DMS79 treated with DMSO at 0.1 percent for 48 hours (cell line): ENCODE results near the gene NELFCD.
A peak's percentile ranks its signal among the peaks of the same experiment; 100 is the strongest.
"Not testable (repeated sequence)": the region's sequence is repeated elsewhere in the genome, so short reads cannot be mapped to it uniquely, and the experiment has no call there.

Experiments
- DNase-seq: peaks from one replicate; lab custom pipeline; 2025; lab: John Stamatoyannopoulos, UW

The NELFCD gene

DNA sequence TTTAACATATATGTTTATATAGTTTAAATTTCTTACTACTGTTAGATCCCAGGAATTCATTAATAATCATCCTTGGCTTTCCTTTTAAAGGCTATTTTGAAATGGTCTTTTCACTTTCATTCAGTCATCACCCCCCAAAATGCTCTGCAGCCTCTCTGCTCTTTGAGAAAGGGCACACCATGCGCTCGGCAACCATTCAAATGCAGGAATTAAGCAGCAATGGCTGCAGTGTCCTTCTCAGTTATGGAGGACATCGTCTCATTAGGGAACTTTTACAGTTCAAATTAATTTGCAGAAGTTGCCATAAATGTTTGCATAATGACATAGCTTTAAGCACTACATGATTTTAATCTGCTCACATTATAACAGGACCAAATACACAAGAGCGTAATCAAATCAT, 44.5 kb downstream of the NELFCD start:
- no peak for DNase-seq

DNA sequence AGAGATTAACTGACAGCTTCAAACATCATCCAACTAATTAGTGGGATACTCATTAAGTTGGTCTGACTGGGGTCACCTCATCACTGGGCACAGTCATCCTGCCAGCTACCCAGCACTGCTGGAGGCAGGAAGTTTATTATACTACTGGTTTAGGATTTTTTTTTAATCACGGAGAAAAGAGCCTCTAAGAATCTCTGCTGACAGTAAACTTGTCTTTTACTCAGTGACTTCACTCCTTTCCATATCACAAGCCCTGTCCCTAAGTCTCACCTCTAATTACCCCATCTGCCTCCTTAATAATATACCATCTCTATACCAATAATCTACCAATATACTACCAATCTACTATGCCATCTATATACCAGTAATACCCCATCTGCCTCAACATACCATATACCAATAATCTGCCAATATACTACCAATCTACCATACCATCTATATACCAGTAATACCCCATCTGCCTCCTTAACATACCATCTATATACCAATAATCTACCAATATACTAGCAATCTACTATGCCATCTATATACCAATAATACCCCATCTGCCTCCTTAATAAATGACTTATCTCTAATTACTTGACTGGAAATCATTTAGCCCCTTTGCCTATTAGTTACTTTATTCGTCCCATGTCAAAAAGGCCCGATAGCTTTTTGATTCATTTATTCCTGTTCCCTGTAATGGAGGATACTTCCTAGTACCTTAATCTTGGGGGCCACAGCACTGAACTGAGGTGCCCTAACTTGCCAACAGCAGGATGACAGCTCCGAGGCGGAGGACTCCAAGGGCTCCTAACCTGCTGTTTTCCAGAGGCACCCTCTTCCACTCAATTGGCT, 46.1 kb downstream of the NELFCD start:
- DNase-seq = no peak

DNA sequence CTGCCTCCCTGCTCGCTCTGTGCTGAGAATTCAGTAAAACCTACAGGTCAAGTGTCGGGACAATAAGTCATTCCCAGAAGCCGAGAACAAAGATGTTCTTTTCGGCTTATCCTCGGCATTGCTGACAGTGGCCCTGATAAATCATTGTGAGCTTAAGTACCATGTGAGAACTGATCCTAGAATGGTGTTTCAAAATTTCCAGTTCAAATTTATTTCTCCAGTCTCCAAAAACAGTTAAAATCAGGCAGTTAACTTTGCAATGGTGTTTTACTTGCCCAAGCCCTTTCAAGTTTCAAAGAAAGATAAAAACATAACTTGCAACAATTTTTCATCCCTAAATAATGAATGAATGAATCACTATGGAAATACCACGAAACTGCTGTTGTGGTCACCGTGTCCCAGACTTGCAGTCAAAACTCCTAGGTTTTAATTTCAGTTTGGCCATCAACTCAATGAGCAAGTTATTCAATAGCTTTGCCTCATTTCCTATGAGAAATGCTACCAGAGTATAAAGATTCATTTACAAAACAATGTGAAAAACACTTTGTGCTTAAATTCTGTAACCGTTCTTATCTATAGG, 46.8 kb downstream of the NELFCD start:
- DNase-seq = no peak

DNA sequence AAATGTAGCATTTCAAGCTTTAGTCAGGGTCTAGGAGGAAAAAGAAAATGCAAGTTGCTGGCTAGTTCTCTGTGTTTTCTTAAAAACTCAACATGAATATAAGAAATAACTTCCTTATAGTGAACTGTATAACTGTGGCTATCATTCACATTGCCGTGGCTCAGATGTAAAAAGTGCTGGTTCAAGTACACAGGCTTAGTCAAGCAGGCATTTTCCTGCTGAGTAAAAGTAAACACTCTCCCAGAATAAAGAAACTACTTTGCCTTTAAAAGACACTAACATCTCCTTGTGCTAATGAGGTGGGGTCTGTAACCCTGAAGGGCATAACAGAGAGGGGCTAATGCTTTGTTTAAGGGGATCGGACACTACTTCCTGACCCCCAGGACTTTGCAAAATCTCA, 47.8 kb downstream of the NELFCD start:
- DNase-seq = no peak

DNA sequence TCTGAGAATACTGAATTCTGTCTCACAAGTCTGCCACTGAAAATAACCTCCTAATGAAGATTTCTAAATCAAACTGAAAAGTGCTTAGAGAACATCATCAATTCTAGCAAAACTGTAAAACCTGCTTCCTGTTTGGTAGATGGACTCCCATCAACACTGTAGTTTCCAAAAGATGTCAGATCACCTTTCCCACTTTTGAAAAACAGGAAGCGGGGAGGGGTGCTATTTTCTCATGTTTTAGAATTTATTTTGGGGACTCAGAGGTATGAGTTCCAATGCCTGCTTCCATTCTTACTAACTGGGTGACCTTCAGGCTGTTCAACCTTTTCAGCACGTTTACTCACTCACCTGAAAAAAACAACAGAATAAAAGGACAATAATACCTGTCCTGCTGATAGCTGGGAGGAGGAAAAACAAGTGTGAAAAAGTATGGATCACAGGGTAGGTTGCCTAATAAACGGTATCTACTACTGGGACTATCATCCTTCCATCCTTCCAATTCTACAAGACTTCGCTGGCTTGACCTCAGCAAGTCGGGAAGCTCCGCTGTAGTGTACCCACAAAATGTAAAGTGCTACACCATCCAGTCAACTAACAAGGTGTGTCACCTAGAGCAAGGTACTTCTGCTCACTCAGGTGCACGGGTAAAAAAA, 50.0 kb downstream of the NELFCD start:
- no peak for DNase-seq

DNA sequence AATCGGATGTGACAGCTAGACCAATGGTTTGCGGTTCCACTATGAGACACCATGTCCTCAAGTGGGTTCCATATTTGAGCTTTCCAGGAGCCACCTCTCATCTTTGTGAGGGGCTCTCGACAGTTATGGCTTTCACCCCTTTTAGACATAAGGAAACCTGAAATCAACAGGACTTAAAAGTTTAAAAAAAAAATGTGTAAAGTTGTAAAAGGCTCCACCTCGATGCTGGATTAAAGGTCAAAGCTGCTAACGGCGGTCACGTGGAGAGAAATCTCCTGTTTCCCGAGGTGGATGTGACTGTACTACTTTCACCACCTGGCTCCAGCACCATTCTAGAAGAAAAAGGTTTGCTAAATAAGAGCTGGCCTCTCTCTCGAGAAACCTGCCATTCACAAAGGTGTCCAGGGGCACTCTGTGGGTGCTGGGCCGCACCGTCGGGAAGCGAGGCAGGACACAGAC, 50.5 kb downstream of the NELFCD start:
- no peak for DNase-seq

DNA sequence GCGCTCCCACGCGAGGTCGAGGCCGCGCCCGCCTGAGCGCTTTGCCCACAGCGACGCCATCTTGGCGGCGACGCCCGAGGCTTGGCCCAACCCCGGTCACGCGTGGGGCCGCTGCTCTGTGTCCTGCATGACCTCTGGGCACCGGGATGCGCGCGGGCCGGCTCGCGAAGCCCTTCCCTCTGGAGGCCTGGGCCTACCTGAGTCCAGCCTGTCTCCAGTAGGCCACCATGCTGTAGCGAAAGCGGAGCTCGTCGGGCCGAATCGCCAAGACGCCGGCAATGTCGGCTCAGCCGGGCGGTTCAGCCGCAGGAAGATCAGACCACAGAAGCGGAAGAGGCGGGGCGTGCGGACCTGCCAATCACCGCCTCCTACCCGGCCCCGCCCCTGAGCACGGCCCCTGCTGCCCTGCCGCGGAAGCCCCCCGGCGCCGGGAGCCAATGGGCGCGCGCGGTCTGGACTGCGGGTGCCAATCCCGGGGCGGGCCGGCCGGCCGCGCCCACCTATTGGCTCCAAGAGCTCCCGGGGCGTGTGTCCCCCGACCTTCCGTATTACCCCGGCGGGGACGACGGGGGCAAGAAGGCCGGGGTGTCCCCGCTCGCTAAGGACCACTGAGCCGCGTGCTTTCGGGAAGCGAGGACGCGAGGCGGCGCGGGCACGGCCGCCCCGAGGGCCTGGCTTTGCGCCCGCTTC, 51.1 kb downstream of the NELFCD start, which contains the start of gene ATP5F1E:
TSS of gene ATP5F1E (minus strand) at position 313 of the 690 bp plus-strand sequence. CDS start at position 229, 84 bp downstream.
- DNase-seq = peak; percentile 67

DNA sequence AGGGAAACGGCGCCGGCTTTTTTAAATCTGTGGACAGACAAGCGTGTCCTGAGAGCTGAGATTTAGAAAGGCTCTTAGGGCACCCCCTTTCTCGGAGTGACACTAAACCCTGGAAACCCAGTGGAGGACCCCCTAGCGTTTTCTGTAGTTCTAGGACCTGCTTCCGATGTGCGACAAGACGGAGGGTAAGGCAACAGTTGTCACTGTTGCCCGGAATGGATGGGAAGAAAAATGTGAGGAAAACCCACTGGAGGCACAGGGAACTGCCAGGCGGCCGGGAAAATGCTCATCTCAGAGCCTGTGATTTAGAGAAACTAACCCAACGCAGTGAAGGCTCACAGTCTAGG, 51.6 kb downstream of the NELFCD start:
- DNase-seq = no peak

DNA sequence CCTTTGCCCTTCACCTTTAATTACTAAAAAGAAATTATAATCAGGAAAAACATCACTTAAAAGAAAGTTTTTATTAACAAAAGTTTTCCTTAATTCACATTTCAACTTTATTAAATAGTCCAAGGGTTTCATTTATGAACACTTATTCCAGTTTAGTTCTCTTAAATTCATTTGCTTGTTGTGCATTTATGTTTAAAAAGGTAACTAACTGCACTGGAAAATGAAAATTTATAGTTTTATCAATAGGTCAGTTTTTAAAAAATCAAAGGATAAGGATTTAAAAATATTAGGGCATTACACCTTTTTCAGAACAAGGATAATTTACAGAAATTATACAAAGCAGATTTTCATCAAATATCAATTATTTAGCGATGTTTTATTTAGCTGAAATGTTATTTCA, 52.0 kb downstream of the NELFCD start:
- no peak for DNase-seq

DNA sequence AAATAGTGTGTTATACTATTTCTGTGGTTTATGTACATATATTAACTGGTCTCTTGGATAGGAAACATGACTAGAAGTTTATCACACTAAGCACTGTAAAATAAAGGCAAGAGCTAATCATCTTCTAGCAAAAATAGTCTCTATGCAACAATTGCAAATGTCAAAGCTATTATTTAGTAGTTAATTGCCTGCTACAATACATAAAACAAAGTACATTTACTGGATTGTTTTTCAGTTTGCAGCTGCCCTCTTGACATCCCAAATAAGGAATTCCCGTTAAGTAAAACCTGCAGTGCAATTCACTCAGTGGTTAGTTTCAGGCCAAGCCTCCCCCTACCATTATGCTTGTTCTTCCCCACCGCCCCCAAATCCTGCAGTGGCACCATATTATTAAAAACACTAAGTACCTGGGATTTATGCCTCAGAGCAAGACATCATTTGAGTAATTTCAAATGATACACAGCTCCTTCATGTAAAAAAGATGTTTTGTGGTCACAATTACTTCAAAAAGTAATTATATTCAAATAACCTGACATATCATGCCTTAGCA, 52.6 kb downstream of the NELFCD start:
- no peak for DNase-seq

DNA sequence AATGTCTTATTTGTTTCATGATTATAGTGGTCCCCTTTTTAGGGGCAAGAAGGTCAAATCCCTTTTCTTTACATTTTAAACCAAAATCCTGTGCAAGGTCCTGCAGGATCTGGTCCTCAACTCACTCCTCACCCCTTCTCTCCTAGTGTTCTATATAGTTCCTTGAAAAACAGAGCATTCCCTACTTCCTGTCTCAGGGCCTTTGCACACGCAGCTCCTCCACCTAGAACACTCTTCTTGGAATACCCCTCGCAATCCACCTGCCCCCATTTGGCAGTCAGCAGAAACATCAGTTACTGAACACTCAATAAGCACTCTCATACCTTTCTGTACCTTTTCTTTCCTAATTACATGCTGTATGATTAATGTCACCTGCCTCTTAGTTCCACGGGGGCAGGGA, 54.3 kb downstream of the NELFCD start:
- DNase-seq = no peak

DNA sequence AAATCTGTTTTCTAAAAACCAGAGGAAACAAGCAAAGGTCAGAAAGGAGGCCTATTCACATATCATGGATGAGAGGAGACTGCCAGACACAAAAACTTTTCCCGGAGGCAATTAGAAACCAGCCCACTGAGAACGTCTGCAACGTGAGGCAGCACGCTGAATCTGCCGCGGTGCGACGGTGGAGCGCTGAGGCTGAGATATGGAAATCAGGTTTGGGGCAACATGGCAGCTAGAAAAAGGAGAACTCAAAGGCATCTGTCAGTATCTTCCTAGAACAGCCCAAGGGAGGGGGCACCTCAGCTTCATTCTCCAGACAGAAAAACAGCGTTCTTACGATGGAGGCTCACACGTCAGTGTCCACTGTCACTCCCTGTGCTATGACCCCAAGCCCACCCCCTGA, 56.3 kb downstream of the NELFCD start:
- no peak for DNase-seq

DNA sequence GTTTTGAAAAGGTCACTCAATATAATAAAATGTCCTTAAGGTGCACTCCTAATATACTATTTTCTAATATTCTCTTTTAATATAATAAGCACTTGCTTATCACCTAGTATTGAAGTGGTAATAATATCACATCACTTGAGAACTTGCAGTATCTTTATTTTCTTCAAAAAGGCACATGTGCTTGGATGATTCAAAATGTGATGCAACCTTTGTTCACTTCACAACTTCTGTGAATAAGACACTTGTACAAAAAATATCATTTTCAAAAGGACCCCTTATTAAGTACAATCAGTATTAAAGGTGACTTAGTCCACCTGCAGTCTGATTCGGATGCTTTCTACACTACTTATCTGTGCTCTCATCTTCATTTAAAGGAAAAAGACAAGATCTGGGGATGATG, 58.2 kb downstream of the NELFCD start:
- DNase-seq = no peak

DNA sequence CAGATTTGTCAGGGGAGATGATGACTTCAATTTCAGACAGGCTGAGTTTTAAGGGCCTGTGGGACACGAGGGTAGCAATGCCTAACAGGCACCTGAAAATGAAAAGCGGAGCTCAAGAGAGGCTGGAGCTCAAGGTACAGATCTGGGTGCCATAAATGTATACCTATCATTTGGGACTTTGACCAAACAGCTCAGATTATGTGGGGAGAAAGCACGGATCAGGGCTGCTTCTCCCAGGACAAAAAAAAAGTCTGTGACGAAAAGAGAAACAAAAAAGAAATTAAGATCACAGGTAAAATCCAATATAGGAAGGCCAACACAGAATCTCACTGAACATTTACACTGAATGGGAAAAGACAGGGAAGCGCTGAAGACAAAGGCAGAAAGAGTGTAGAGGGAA, 59.6 kb downstream of the NELFCD start:
- DNase-seq = no peak

DNA sequence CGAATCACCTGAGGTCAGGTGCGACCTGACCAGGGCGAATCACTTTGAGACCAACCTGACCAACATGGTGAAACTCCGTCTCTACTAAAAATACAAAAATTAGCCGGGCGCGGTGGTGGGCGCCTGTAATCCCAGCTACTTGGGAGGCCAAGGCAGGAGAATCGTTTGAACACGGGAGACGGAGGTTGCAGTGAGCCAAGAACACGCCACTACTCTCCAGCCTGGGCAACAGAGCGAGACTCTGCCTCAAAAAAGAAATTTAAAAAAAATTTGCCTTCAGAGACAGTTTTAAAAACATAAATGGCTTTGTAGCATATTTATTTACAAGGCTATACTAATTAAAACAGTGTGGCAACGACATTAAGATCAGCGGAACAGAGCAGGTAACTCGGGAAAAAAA, 60.4 kb downstream of the NELFCD start:
- not testable (repeated sequence) for DNase-seq

DNA sequence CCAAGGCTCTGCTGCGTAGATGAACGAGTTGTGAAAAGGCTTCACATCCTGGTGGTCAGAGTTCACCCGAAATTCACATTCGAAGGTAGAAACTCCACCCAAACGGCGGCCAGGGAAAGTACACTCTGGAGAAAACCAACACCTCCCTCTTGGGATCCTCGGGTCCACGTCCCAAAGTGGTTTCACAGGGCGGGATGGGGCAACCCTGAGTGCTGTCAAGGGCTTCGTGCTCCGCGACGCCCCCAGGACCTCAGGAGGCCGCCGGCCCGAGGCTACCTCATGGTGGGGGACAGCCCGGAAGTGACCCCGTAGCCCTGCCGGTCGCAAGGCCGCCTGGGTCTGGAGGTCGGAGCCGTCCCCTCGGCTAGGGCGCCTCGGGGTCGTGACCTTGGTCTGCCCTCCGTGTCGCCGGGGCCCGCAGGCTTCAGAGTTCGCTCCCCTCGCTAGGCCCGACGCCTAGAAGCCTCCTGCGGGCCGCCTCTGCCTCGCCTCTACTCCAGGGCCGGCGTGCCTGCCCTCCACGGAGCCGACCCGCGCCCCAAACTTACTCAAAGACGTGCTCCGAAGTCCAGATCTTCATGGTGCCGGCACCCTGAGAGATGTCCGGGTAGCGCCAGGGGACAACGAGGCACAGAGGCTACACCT, 61.2 kb downstream of the NELFCD start, which contains the start of gene PRELID3B:
TSS of gene PRELID3B (minus strand) at position 636 of the 645 bp plus-strand sequence. CDS start at position 580, 56 bp downstream.
- no peak for DNase-seq

DNA sequence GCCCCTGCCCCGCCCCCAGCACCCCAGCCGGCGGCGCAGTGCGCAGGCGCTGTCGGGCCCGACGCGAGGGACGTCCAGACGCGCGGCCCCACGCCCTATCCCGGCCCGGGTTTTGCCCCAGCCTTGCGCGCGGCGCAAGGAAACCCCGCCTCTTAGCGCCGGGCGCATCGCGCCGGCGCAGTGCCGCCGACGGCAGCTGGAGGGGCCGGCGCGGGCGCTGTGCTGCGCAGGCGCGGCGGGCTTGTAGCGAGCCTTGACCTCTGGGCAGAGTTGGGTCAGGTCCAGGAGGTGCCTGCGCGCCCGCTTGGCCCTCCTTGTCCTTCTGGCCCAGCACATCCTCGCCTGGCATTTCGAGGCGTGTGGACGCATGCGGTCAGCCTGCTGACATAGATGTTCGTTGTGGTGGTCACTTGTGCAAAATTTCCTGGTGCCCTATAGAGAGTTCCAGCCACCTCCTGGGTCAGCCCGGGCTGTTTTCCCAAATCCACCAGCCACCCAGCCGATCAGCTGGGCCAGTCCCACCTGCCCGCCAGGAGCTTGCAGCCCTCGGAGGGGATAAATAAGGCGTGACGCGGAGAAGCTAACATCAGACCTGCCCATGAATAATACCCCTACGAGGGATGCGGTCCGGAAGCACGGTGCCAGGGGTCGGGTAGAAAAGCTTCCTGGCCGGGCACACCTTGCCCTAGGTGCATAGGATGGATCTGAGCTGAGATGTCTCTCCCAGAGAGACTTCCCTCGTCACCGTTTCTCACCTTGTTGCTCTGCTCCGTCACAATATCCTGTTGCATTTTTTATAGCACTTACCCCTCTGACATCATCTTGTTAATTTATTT, 62.0 kb downstream of the NELFCD start:
- peak; percentile 52 for DNase-seq

DNA sequence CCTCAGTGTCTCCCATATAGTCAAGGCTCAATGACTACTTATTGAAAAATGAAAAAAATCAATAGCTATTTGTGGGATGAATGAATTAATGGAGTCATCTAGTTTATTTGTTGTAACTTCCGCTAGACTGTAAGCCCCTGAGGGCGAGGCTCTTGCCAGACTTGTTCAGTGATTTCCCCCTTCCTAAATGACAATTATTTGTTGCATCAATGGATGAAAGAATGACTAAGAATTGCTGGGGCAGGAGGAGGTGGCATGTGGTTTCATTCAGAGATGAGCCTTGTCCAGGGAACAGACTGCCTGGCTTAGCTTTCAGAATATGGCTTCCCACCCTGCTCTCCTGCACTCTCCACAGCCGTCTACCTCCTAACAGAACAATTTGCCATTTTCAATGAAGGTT, 62.6 kb downstream of the NELFCD start:
- peak; percentile 68 for DNase-seq

DNA sequence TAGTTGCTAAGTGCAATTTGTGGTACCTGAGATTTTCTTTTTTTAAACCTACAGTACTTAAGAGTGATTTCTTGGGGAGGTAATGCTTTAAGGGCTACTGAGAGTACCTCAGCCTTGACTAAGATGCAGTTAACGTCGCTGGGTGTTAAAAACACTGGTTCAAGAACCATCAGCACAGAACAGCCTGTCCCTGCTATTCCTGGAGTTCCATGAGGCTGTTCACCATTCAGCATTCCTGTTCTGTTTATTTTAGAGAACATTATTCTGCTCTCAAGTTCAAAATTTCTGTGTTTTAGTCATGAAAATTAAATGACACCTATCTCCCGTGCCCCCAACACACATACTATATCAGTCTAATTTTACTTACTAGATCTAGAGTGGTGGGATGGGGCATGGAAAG, 63.2 kb downstream of the NELFCD start:
- peak; percentile 77 for DNase-seq
